Measurements from ENCODE around the gene XPR1. TPM values are rescaled to one million over a fixed set of nuclear protein-coding genes. Genes with fewer than 3 reads are reported as not detected.

Gene XPR1
- total RNA-seq, 1 experiment from 2014 or later: 16.8 TPM

GRCh38 chr1:180757657-180758056 lies 125.8 kb downstream of the XPR1 start:
- Histone ChIP-seq H3K4me1 (replicated peaks; ENCODE audit: insufficient read depth) (no peaks in the 10 kb centered on the region), H3F3A (ENCODE audit: insufficient read depth, low read depth) (no peaks in the 10 kb centered on the region), H3K4me2 (no peak overlapping the region), H3K4me3 (no peak overlapping the region), H2AFZ (no peak overlapping the region), H3K36me3 (ENCODE audit: low read depth) (no peaks in the 10 kb centered on the region), H3K9me3 (ENCODE audit: insufficient read depth, low read depth) (no peaks in the 10 kb centered on the region), H3K27me3 (ENCODE audit: insufficient read depth, low read depth) (no peaks in the 10 kb centered on the region), H3K9me2 (ENCODE audit: insufficient read depth) (no peaks in the 10 kb centered on the region), H3K79me2 (ENCODE audit: low read depth) (no peaks in the 10 kb centered on the region), H3K27ac (no peak overlapping the region), H4K20me1 (ENCODE audit: insufficient read depth) (peaks cover 4% of the 10 kb centered on the region; the same call in 1 of the 2 replicates)
- BruUV-seq (replicated peaks): no TSS peak
- ChIA-PET CTCF (no interaction called here), POLR2A (ENCODE audit: unreplicated experiment) (no interaction called here)
- TF ChIP-seq CTCF (conservative IDR thresholded peaks at IDR 0.05): no peak
- TF ChIP-seq EZH2 (IDR thresholded peaks at IDR 0.05; ENCODE audit: low read depth): no peak
- no peak for DNase-seq
- intact Hi-C loops (cut with micrococcal nuclease; ENCODE audit: unreplicated experiment): no loop called here

GRCh38 chr1:180762796-180763195 lies 131.0 kb downstream of the XPR1 start:
- Histone ChIP-seq H3K9me2 (ENCODE audit: insufficient read depth) (no peaks in the 10 kb centered on the region), H2AFZ (no peak overlapping the region), H4K20me1 (ENCODE audit: insufficient read depth) (no peaks in the 10 kb centered on the region), H3K4me3 (no peak overlapping the region), H3K4me2 (no peak overlapping the region), H3K27ac (no peak overlapping the region), H3F3A (ENCODE audit: insufficient read depth, low read depth) (no peaks in the 10 kb centered on the region), H3K79me2 (ENCODE audit: low read depth) (no peaks in the 10 kb centered on the region), H3K36me3 (ENCODE audit: low read depth) (no peaks in the 10 kb centered on the region), H3K9me3 (ENCODE audit: insufficient read depth, low read depth) (no peaks in the 10 kb centered on the region), H3K4me1 (replicated peaks; ENCODE audit: insufficient read depth) (no peaks in the 10 kb centered on the region), H3K27me3 (ENCODE audit: insufficient read depth, low read depth) (no peaks in the 10 kb centered on the region)
- no peak for DNase-seq
- ChIA-PET CTCF (no interaction called here), POLR2A (ENCODE audit: unreplicated experiment) (no interaction called here)
- TF ChIP-seq EZH2 (IDR thresholded peaks at IDR 0.05; ENCODE audit: low read depth) (no peak), CTCF (conservative IDR thresholded peaks at IDR 0.05) (no peak)
- BruUV-seq (replicated peaks): no TSS peak
- intact Hi-C loops (cut with micrococcal nuclease; ENCODE audit: unreplicated experiment): no loop called here

GRCh38 chr1:180765151-180765550 lies 133.3 kb downstream of the XPR1 start:
- H3K9me3 ChIP-seq (ENCODE audit: insufficient read depth, low read depth): no peaks in the 10 kb centered on the region
- no peak overlapping the region for H3K4me3 ChIP-seq
- no peak overlapping the region for H2AFZ ChIP-seq
- no peaks in the 10 kb centered on the region for H3K36me3 ChIP-seq (ENCODE audit: low read depth)
- DNase-seq: no peak
- H4K20me1 ChIP-seq (ENCODE audit: insufficient read depth): no peaks in the 10 kb centered on the region
- H3K27me3 ChIP-seq (ENCODE audit: insufficient read depth, low read depth): no peaks in the 10 kb centered on the region
- BruUV-seq (replicated peaks): no TSS peak
- intact Hi-C loops (cut with micrococcal nuclease; ENCODE audit: unreplicated experiment): no loop called here
- no peak for TF ChIP-seq CTCF (conservative IDR thresholded peaks at IDR 0.05)
- no peak for TF ChIP-seq EZH2 (IDR thresholded peaks at IDR 0.05; ENCODE audit: low read depth)
- H3K4me2 ChIP-seq: no peak overlapping the region
- H3K9me2 ChIP-seq (ENCODE audit: insufficient read depth): no peaks in the 10 kb centered on the region
- CTCF ChIA-PET: no interaction called here
- H3K27ac ChIP-seq: no peak overlapping the region
- POLR2A ChIA-PET (ENCODE audit: unreplicated experiment): no interaction called here
- H3K4me1 ChIP-seq (replicated peaks; ENCODE audit: insufficient read depth): no peaks in the 10 kb centered on the region
- no peaks in the 10 kb centered on the region for H3K79me2 ChIP-seq (ENCODE audit: low read depth)
- H3F3A ChIP-seq (ENCODE audit: insufficient read depth, low read depth): no peaks in the 10 kb centered on the region

All from PC-9 (cell line).